ENCODE measurements around the gene RANBP2. TPM values are rescaled to one million over a fixed set of nuclear protein-coding genes. Genes with fewer than 3 reads are reported as not detected.

Gene RANBP2
- 25.1 and 29.5 TPM in 2 replicates for total RNA-seq

GRCh38 chr2:108719149-108720044, at the start of gene RANBP2:
Gene RANBP2, plus strand, starts transcription at chr2:108719482. Its CDS starts 125 bp downstream, at chr2:108719607.

GRCh38 chr2:108786354-108787215, 67.3 kb downstream of the RANBP2 start, which contains the start of gene CCDC138:
Gene CCDC138, plus strand, starts transcription at chr2:108786771. Its CDS starts 52 bp downstream, at chr2:108786823.

Other genes starting within 250 kb of the RANBP2 start
- 38.2 and 59.5 TPM in 2 replicates for gene LIMS1, start 185.0 kb upstream of the RANBP2 start, total RNA-seq
- 3.0 and 3.3 TPM in 2 replicates for gene CCDC138, start 67.3 kb downstream of the RANBP2 start, total RNA-seq